H1 (cell line): ENCODE results near the gene MRPS10. TPM values are rescaled to one million over a fixed set of nuclear protein-coding genes. Genes with fewer than 3 reads are reported as not detected.

Source experiments
- CTCF ChIA-PET: fragments of 300-600 bp; sonication (Branson Sonifier 250); formaldehyde crosslinking; loops from one replicate; lab custom pipeline; 2021; ENCODE audit not compliant: partially characterized antibody; lab: Charles Lee
- POLR2A ChIA-PET: fragments of 300-600 bp; sonication (Branson Sonifier 250); formaldehyde crosslinking; loops from one replicate; lab custom pipeline; 2021; ENCODE audit warnings: inconsistent platforms; ENCODE audit not compliant: partially characterized antibody; lab: Charles Lee
- DNase-seq, 2 experiments: peaks; one replicate each; pipeline versions ENCODE4 v3.0.0 to v3.0.0-alpha.2; 2010 to 2022; ENCODE audit warnings: low spot score in 2 of 2, low read depth in 1 of 2, mixed read lengths in 1 of 2
- FAIRE-seq: peaks from 2 replicates; lab custom pipeline; 2011; peaks lifted over from hg19 to GRCh38; lab: Jason Lieb, UNC
- H2AFZ ChIP-seq: 2 replicates; pipeline ENCODE4 v1.8.1; 2012; ENCODE audit warnings: low read length, inconsistent platforms
- H2AK5ac ChIP-seq: 2 replicates; pipeline ENCODE4 v1.6.1; 2013; ENCODE audit warnings: low read depth, low read length
- H2BK120ac ChIP-seq: replicated peaks from 2 replicates; pipeline ENCODE3; 2013; ENCODE audit warnings: low read depth, low read length, inconsistent platforms
- H2BK12ac ChIP-seq: 2 replicates; pipeline ENCODE4 v1.6.1; 2013; ENCODE audit warnings: low read depth, low read length
- H2BK15ac ChIP-seq: 2 replicates; pipeline ENCODE4 v1.6.1; 2013; ENCODE audit warnings: low read length
- H2BK20ac ChIP-seq: 2 replicates; pipeline ENCODE4 v1.6.1; 2013; ENCODE audit warnings: low read length
- H2BK5ac ChIP-seq: 2 replicates; pipeline ENCODE4 v1.6.1; 2013; ENCODE audit warnings: low read depth, low read length
- H3K14ac ChIP-seq: 2 replicates; pipeline ENCODE4 v1.6.1; 2013; ENCODE audit warnings: inconsistent platforms; ENCODE audit not compliant: insufficient read length
- H3K18ac ChIP-seq: 2 replicates; pipeline ENCODE4 v1.6.1; 2013; ENCODE audit warnings: low read length; ENCODE audit errors: extremely low read depth
- H3K23ac ChIP-seq: 2 replicates; pipeline ENCODE4 v1.6.1; 2013; ENCODE audit warnings: inconsistent platforms; ENCODE audit not compliant: insufficient read length
- H3K23me2 ChIP-seq: 2 replicates; pipeline ENCODE4 v1.6.1; 2013; ENCODE audit warnings: low read depth, low read length
- H3K27ac ChIP-seq: 2 replicates; pipeline ENCODE4 v1.6.1; 2011; ENCODE audit warnings: low read depth, low read length, inconsistent platforms
- H3K27me3 ChIP-seq, 4 experiments: replicated peaks in 1 of 4; 1 replicate in 1 of 4; 2 replicates in 3 of 4; pipeline versions ENCODE4 v1.6.1 to v1.8.1; 2011 to 2013; ENCODE audit warnings: low read length in 3 of 4, mild to moderate bottlenecking in 3 of 4, inconsistent platforms in 2 of 4, mixed read lengths in 2 of 4, moderate library complexity in 1 of 4; ENCODE audit not compliant: control insufficient read depth in 3 of 4, insufficient read depth in 3 of 4; ENCODE audit errors: extremely low read depth in 1 of 4
- H3K36me3 ChIP-seq, 4 experiments: 2 replicates each; pipeline versions ENCODE4 v1.6.1 to v1.8.1; 2011 to 2013; ENCODE audit warnings: mild to moderate bottlenecking in 4 of 4, low read length in 3 of 4, moderate library complexity in 2 of 4, control low read depth in 1 of 4, inconsistent platforms in 1 of 4; ENCODE audit not compliant: insufficient read depth in 4 of 4, control insufficient read depth in 2 of 4
- H3K4ac ChIP-seq: replicated peaks from 2 replicates; pipeline ENCODE3; 2013; ENCODE audit warnings: low read length, low read depth, mixed read lengths, inconsistent platforms; ENCODE audit not compliant: insufficient read length
- H3K4me1 ChIP-seq, 4 experiments: replicated peaks in 1 of 4; 1 replicate in 1 of 4; 2 replicates in 3 of 4; pipeline versions ENCODE4 v1.6.1 to v1.8.1; 2011 to 2013; ENCODE audit warnings: low read length in 3 of 4, inconsistent platforms in 2 of 4, mixed read lengths in 1 of 4; ENCODE audit not compliant: insufficient read depth in 4 of 4, control insufficient read depth in 3 of 4
- H3K4me2 ChIP-seq, 2 experiments: 2 replicates each; pipeline versions ENCODE4 v1.6.1 to v1.8.1; 2011 to 2013; ENCODE audit warnings: low read depth in 2 of 2, low read length in 2 of 2, control low read depth in 1 of 2, inconsistent platforms in 1 of 2, mild to moderate bottlenecking in 1 of 2; ENCODE audit not compliant: insufficient read depth in 1 of 2
- H3K4me3 ChIP-seq, 4 experiments: fragments of 200-600, 300-600 bp in 1 of 4; sonication (generic), shearing (Covaris generic), sonication (Bioruptor Twin) in 1 of 4; 2 replicates each; pipeline versions ENCODE4 v1.5.1 to v1.8.1; 2011 to 2016; ENCODE audit warnings: low read length in 4 of 4, low read depth in 3 of 4, control low read depth in 2 of 4, inconsistent platforms in 2 of 4, mild to moderate bottlenecking in 2 of 4, mixed read lengths in 1 of 4, moderate library complexity in 1 of 4; ENCODE audit not compliant: insufficient read depth in 2 of 4; ENCODE audit errors: extremely low read depth in 1 of 4
- H3K56ac ChIP-seq: replicated peaks from 2 replicates; pipeline ENCODE3; 2013; ENCODE audit warnings: low read depth, mild to moderate bottlenecking, mixed read lengths, low read length, inconsistent platforms; ENCODE audit not compliant: insufficient read length
- H3K79me1 ChIP-seq: 2 replicates; pipeline ENCODE4 v1.6.1; 2013; ENCODE audit warnings: low read depth, low read length, control low read depth
- H3K79me2 ChIP-seq, 2 experiments: 2 replicates each; pipeline versions ENCODE4 v1.6.1 to v1.8.1; 2012 to 2013; ENCODE audit warnings: low read length in 2 of 2, mild to moderate bottlenecking in 2 of 2, inconsistent platforms in 1 of 2; ENCODE audit not compliant: insufficient read depth in 2 of 2, control insufficient read depth in 1 of 2
- H3K9ac ChIP-seq, 4 experiments: replicated peaks in 1 of 4; 1 replicate in 1 of 4; 2 replicates in 3 of 4; pipeline versions ENCODE4 v1.6.1 to v1.8.1; 2011 to 2013; ENCODE audit warnings: low read depth in 3 of 4, low read length in 3 of 4, control low read depth in 2 of 4, mild to moderate bottlenecking in 2 of 4, moderate library complexity in 2 of 4, inconsistent platforms in 1 of 4; ENCODE audit errors: extremely low read depth in 1 of 4
- H3K9me3 ChIP-seq, 2 experiments: 2 replicates each; pipeline versions ENCODE4 v1.6.1 to v1.8.1; 2012 to 2013; ENCODE audit warnings: mild to moderate bottlenecking in 2 of 2, moderate library complexity in 2 of 2, control low read depth in 1 of 2, inconsistent platforms in 1 of 2, low read depth in 1 of 2, low read length in 1 of 2, mixed read lengths in 1 of 2; ENCODE audit not compliant: insufficient read depth in 2 of 2
- H4K20me1 ChIP-seq, 2 experiments: replicated peaks in 1 of 2; 2 replicates each; pipeline versions ENCODE3 to v1.8.1; 2011 to 2013; ENCODE audit warnings: inconsistent platforms in 2 of 2, low read length in 2 of 2, mild to moderate bottlenecking in 1 of 2; ENCODE audit not compliant: insufficient read depth in 2 of 2, control insufficient read depth in 1 of 2
- H4K5ac ChIP-seq: 2 replicates; pipeline ENCODE4 v1.6.1; 2013; ENCODE audit warnings: low read length, low read depth, mixed read lengths, inconsistent platforms; ENCODE audit not compliant: insufficient read length
- H4K8ac ChIP-seq: 2 replicates; pipeline ENCODE4 v1.8.0; 2013; ENCODE audit warnings: mild to moderate bottlenecking, moderate library complexity, low read length, inconsistent platforms; ENCODE audit not compliant: insufficient read depth; ENCODE audit errors: extremely low read depth
- H4K91ac ChIP-seq: replicated peaks from 2 replicates; pipeline ENCODE3; 2013; ENCODE audit warnings: low read length, mixed read lengths, inconsistent platforms; ENCODE audit not compliant: insufficient read length
- BACH1 ChIP-seq: IDR thresholded peaks from 2 replicates; pipeline ENCODE4 v1.6.1; 2012; ENCODE audit warnings: low read length, improper control_type of control experiment
- BRCA1 ChIP-seq: IDR thresholded peaks from 2 replicates; pipeline ENCODE4 v1.6.1; 2012; ENCODE audit warnings: low read depth, low read length, improper control_type of control experiment
- CREB1 ChIP-seq: IDR thresholded peaks from 2 replicates; pipeline ENCODE4 v1.6.1; 2012; ENCODE audit warnings: inconsistent platforms
- RAD21 ChIP-seq, 2 experiments: IDR thresholded peaks in 1 of 2; conservative IDR thresholded peaks in 1 of 2; 2 replicates each; pipeline ENCODE4 v1.6.1; 2011; ENCODE audit warnings: low read depth in 2 of 2, low read length in 2 of 2, improper control_type of control experiment in 1 of 2, inconsistent platforms in 1 of 2, mild to moderate bottlenecking in 1 of 2, moderate library complexity in 1 of 2
- RXRA ChIP-seq: IDR thresholded peaks from 2 replicates; pipeline ENCODE4 v1.6.1; 2011; ENCODE audit warnings: low read depth, mild to moderate bottlenecking, low read length, moderate library complexity; ENCODE audit not compliant: insufficient read depth
- SIX5 ChIP-seq: IDR thresholded peaks from 2 replicates; pipeline ENCODE4 v1.6.1; 2011; ENCODE audit warnings: mild to moderate bottlenecking, low read depth, low read length
- SP1 ChIP-seq: IDR thresholded peaks from 2 replicates; pipeline ENCODE4 v1.6.1; 2011; ENCODE audit warnings: low read depth, low read length
- SP2 ChIP-seq: IDR thresholded peaks from 2 replicates; pipeline ENCODE4 v1.6.1; 2012; ENCODE audit warnings: mild to moderate bottlenecking, low read length, inconsistent platforms
- WGBS, 2 experiments: shearing (Covaris generic) in 1 of 2; methylation state at CpG; one replicate each; pipeline versions ENCODE4 v1.1.6 to v1.1.7; 2013 to 2015; ENCODE audit warnings: low lambda C conversion rate in 2 of 2, mixed read lengths in 2 of 2, inconsistent platforms in 1 of 2, low coverage in 1 of 2, missing lambda C conversion rate in 1 of 2; ENCODE audit not compliant: insufficient replicate concordance in 2 of 2, insufficient coverage in 1 of 2, insufficient read length in 1 of 2; ENCODE audit errors: extremely low coverage in 1 of 2, missing lambda C conversion rate in 1 of 2; 5-methylcytosine and 5-hydroxymethylcytosine counted together
- polyA plus RNA-seq, 7 experiments: library from polyadenylated mRNA; depleted of rRNA in 3 of 7; stranded (reverse) in 5 of 7; unstranded in 2 of 7; fragments of >200 nt in 5 of 7; fragments of 200-250 nt in 2 of 7; gene quantifications; 1 replicate in 5 of 7; 2 replicates in 1 of 7; 4 replicates in 1 of 7; pipeline versions ENCODE4 v1.2.1 to v1.2.3, GENCODE V29; 2011 to 2013; ENCODE audit warnings: missing spikeins in 2 of 7, mixed read lengths in 2 of 7
- total RNA-seq: library from RNA; stranded (reverse); fragmentation: NEBNext Ultra II Directional; extraction: Animal tissue kit (Norgen Biotek cat#: 25700); gene quantifications from 2 replicates; pipeline ENCODE4 v1.2.1, GENCODE V29; 2021

The MRPS10 gene
- total and polyA plus RNA-seq, 2 of the 8 experiments (the other 6 are each of a cell fraction or from before 2014, with no cell fraction given): 20.5 to 33.6 TPM

- Histone ChIP-seq H3K4me3 (no peak overlapping the region), H3K18ac (no peak overlapping the region), H3K9ac (no peak overlapping the region), H3K4ac (no peak overlapping the region), H3K9me3 (no peaks in the 10 kb centered on the region), H3K23me2 (no peaks in the 10 kb centered on the region), H4K91ac (peak overlapping the region; percentile 17), H2BK12ac (no peak overlapping the region), H3K4me2 (no peak overlapping the region), H4K8ac (no peak overlapping the region), H4K5ac (no peak overlapping the region), H3K27ac (no peak overlapping the region), H3K79me2 (no peaks in the 10 kb centered on the region), H3K4me1 (peaks cover 3 to 14% (median 9%) of the 10 kb centered on the region in 4 experiments; a peak in 6 of 7 replicates), H3K56ac (no peak overlapping the region), H2AFZ (no peak overlapping the region), H2BK20ac (no peak overlapping the region), H3K23ac (no peak overlapping the region), H2BK120ac (no peak overlapping the region), H2AK5ac (no peak overlapping the region), H3K79me1 (no peaks in the 10 kb centered on the region), H2BK15ac (peak overlapping the region; percentile 61; the same call in 1 of the 2 replicates), H3K14ac (no peak overlapping the region), H3K27me3 (no peaks in the 10 kb centered on the region; a peak in 2 of 7 replicates), H2BK5ac (no peak overlapping the region), H3K36me3 (no peaks in the 10 kb centered on the region), H4K20me1 (no peaks in the 10 kb centered on the region)
- no peak for FAIRE-seq
- TF ChIP-seq SP2: no peak
- no peak for TF ChIP-seq CREB1
- no peak for TF ChIP-seq RXRA
- TF ChIP-seq SIX5: no peak
- TF ChIP-seq BRCA1: no peak
- TF ChIP-seq RAD21 (IDR thresholded peaks at IDR 0.05 in 1 of 2, conservative IDR thresholded peaks at IDR 0.05 in 1 of 2; ENCODE audit: low read depth in 2 of 2, low read length in 2 of 2): peak in 1 of 2 experiments; percentile 23; a peak in 1 of 4 replicates
- no peak for TF ChIP-seq BACH1
- TF ChIP-seq SP1: no peak
- ChIA-PET CTCF (interaction anchor here (0.8 to 11.2 kb wide), 18 partner anchors 9 to 353 kb away, joined by 3 to 224 read pairs (median 5); partner anchors contain the start of gene C6orf132), POLR2A (interaction anchor here (0.5 to 9.2 kb wide), 6 partner anchors 9 to 85 kb away, joined by 3 to 109 read pairs (median 4); partner anchors contain the start of gene C6orf132)
- no peak for DNase-seq
- 92% methylated on average over 6 of the region's 6 CpGs; no CpG with 5 or more reads in 1 of the 2 experiments for WGBS, 2 experiments
Observed at GRCh38 chr6:42168650-42169049, 49.0 kb downstream of the MRPS10 start.
